Central memory CD4-positive, alpha-beta T cell (primary cell): ENCODE results near the gene DIPK1A.
"Not testable (repeated sequence)": the region's sequence is repeated elsewhere in the genome, so short reads cannot be mapped to it uniquely, and the experiment has no call there.

Experiments used
- DNase-seq: peaks from one replicate; pipeline ENCODE4 v3.0.0; 2022

The DIPK1A gene

DNA sequence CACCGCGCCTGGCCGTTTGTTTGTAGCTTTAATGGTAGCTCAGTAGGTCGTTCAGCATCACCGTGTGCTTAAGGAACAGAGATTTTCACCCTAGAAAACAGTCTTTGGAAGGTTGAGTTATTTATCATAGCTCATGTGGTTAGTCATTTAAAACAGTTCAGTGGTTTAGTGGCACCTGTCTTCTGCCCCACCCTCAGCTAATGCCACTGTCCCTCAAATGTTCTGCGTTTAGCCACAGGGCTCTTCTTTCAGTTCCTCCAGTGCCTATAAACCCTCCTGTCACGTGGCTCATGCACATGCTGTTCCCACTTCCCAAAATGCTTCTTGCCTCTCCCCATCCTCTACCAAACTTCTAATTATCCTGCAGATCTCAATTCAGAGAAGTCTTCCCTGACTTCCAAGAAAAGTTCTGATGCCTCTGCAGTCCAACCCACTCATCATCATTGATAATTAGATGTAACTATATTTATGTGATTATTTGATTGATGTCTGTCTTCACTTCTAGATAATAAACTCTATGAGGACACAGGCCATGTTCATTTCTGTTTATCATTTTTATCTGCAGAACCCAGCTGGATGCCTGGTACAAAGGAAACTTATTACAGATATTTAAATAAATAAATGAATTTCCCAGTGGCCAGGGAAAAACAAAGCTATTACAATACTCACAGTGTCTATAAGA, 14.4 kb upstream of the DIPK1A start:
- DNase-seq: no peak

GRCh38 chr1:92974112-92974511, 12.8 kb upstream of the DIPK1A start:
- DNase-seq: not testable (repeated sequence)

- DNase-seq: no peak
Measured at GRCh38 chr1:92973203-92973897, 12.1 kb upstream of the DIPK1A start.

DNA sequence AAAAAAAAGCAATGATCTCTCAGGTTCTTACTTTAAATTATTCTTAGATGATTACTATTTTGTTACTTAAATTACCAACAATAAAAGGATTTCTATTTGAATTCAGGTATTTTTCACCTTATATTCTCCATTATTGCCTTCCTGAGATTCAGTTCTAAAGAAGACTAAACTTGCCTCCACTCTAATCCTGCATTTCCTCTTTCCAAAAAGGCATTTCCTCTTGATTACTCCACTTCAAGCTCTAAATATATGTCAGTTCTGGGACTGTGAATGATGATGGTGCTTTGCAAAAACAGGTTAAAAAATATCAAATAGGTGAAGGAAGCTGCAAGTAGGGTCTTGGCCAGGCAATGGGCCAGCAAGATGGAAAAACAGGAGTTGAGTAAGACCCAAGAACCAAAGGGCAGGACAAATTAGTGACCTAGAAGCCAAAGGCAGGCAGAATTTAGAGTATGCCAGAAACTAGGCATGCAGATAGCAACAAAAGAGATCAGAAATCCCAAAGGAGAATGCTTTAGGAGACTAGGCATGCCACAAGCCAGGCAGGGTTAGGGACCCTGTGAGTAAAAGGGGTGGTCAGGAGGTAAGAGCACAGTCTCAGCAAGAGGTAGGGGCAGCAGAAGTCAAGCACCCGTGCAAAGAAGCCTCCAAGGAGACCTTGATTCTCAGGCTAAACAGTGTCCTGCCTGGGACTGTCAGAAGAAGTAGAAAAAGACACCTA, 11.3 kb upstream of the DIPK1A start:
- no peak for DNase-seq

- not testable (repeated sequence) for DNase-seq
Measured at GRCh38 chr1:92971932-92972331, 10.7 kb upstream of the DIPK1A start.

GRCh38 chr1:92970990-92971689, 9.9 kb upstream of the DIPK1A start:
- no peak for DNase-seq

DNA sequence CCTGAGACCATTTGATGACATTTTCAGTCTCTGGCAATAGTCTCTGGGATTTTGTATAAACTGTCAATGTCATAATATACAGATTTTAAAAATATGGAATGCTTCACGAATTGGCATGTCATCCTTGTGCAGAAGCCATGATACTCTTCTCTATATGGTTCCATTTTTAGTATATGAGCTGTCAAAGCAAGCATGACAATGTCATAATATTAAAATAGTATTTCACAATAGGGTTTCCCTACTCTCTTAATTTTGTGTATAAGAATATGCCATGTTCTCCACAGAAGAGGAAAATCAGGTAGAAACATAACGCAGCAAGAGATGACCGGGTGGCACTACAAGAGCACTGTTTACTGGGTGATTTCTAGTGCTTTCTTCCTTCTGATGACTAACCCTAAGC, 8.3 kb upstream of the DIPK1A start:
- DNase-seq: no peak

DNA sequence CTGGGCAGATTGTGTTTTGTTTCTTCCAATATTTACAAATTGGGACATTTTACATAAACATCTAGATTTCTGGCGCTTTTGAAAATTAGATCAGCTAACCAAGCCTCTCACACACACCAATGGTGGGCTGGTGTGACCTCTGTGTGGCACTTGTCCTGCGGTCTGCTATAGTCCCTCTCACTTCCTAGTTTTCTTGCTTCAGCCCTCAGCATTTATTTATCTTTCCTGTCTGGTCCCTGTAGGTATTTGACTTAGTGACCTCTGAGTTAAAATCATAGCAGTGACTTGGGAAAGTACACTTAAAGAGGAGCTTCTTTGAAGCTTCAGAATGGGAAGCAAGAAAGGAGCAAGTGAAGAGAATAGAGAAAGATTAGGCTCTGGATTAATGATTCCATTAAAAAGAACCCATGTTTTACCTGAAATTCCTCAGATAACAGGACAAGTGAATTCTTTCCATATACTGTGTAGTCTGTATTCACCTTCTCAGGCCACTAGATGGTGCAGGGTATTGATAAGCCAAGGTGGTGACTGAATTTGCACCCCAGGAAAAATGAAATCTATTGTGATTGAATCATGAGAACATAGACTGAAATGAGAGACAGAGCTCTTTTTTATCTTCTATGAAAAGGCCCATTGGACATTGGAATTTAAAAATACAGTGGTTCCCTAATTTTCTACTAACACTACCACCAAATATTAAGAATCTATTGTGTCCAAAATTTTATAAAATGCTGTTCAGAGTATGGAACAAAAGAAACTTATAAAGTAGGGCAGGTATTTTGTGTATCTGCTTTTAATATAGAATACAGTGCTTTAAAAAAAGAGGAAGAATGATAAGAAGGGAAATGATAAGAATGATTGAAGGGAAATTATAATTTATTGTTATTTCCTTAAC, 7.1 kb upstream of the DIPK1A start:
- peak; percentile 44 for DNase-seq

DNA sequence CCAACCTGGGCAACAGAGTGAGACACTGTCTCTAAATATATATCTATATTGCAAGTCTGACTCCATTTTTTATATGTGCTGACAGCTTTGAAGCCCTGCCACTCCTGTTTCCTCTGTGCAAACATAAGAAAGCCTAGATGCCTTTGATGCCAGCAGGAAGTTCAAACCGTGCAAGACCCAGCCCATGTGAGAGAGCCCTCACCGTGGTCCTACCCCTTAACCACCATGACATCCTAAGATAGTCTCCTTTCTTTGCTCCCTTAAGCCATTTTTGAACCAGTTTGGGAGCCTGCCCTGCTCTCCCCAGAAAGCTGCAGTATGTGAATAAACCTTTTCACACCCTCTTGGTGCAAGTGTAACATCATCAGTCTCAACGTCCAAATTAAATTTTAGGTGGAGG, 3.7 kb upstream of the DIPK1A start:
- peak; percentile 78 for DNase-seq

- no peak for DNase-seq
Measured at GRCh38 chr1:92964316-92964715, 3.1 kb upstream of the DIPK1A start.

DNA sequence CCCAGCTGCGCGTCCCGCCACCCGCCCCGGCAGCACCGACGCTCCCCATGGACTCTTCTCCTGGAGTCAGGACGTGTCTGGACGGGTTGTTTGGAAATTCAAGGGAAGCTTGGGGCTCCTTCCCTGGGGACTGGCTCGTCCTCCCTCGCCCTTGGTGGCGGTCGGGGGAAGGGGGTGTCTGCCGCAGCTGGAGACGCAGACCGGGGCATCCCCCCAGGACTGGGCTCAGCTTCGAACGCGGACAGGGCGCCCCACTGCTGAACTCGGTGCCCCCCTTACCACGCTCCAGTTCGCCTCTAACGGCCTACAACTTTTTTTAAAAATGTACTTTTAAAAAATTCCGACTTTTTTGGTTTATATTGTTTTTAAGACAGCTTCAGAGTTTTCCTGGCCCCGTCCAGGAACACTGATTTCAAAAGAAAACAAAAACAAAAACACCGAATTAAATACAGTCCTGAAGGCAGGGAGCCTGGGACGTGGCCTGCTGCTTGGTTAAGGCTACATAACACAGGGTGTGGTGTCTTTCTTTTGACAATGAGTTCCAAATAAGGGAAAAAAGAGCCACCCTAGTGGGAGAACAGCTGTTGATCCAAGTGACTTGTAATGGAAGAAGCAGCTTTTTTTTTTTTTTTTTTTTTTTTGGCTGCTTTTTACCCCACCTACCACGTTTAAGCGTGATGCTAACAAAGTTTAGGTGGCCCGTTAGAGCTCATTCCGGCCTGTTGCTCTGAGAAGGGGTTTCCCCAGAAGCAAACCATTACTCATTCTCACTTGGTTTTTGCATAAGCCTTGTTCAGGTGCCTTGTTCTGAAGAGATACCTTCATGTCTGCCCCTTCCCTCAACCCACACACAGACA, 862 bp upstream of the DIPK1A start:
- DNase-seq: peak; percentile 86

GRCh38 chr1:92960395-92961130, 699 bp downstream of the DIPK1A start:
- DNase-seq: peak; percentile 78

DNA sequence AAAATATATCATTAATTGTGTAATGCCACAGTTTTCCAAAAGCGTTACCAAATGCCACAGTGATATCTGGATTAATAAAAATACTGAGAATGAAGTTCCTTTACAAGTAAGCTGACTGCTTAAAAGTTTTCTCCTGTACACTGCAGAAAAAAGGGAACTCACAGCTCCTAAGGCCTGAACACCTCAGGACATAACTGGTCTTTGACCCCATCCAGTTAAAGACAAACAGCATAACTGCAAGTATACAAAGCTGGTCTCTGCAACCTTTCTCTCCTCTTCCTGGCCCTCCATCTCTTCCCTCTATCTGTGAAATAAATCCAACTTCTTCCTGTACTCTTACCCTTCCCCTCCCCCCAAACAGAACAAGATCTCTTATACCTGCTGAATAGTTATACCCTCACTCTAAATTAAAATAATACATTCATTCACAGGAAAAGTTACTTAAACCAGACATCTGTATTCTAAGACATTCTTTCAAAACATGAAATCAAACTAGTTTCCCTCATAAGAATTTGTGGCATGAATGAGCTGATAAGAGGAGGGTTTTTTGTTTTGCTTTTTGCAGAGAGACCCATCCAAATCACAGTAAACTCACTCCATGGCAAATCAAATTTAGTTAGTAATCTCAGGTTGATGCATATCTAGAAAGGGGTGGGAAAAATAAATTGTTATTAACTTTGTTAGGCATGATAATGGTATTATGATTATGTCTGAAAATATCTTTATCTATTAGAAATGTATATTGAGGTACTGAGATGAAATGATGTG, 2.9 kb downstream of the DIPK1A start:
- no peak for DNase-seq

DNA sequence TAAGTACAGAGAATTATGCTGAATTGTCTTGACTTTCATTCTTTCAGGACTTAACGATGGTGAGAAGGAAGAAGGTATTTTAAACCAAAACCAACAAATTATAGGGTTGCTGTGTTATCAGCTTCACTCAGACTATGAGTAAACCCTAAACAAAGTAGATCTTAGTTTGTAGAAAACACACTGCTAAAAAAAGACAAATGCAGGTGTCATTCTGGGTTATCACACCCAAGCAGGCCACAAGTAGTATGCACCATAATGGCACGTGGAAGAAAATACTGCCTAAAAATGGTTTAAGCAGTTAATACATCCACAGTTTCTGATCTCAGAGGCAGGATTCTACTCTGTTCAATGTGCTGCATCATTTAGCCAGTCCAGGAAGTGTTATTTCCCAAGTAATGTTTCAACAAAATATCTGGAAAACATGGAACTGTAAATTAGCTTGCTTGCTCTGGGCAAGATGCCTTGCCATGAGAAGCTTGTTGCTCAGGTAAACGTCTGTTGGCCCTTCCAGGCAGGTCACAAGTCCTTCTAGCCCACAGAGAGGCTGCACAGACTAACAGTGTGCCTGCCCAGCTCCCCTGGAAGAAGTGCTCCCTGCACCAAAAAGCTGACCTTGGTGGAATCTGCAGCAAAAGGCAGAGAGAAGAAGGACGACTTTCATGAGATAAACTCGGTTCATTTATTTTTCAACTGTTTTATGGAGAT, 4.1 kb downstream of the DIPK1A start:
- no peak for DNase-seq

GRCh38 chr1:92956254-92957029, 4.8 kb downstream of the DIPK1A start:
- no peak for DNase-seq

DNA sequence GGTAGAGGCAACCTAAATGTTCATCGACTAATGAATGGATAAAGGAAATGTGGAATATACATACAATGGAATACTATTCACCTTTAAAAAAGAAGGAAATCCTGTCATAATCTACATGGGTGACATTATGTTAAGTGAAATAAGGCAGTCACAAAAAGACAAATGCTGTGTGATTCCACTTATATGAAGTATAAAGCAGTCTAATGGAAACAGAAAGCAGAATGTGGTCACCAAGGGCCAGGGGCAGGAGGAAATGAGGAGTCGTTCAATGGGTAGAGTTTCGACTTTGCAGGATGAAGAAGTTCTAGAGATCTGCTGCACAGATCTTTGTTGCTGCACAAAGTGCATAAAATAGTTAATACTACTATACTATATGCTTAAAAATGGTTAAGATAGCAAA, 7.8 kb downstream of the DIPK1A start:
- DNase-seq: peak; percentile 45

DNA sequence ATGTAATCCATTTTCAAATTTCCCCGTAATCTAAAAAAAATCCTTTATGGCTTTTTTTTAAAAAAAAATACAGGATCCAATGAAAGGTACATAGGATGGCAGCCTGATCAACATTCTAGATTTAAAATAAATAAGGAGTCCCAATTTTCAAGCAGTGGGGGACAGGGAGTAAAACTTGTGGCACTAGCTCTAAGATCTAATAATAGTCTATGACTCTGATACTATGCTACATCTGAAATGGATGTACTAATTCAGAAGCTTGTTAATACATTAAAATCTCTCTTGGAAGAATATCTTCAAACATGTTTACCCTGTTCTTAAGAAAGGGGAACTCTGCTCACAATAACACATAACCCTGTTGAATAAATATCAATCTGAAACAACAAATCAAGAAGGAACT, 8.5 kb downstream of the DIPK1A start:
- DNase-seq: no peak

- peak; percentile 43 for DNase-seq
Measured at GRCh38 chr1:92951141-92951582, 10.1 kb downstream of the DIPK1A start.
